Cardiac atrium fibroblast (primary cell): ENCODE data around the gene CHPF2. TPM values are rescaled to one million over a fixed set of nuclear protein-coding genes. Genes with fewer than 3 reads are reported as not detected.

ENCODE experiments used
- total RNA-seq: library from RNA; depleted of rRNA; stranded (reverse); fragments of >200 nt; gene quantifications from 2 replicates; pipeline ENCODE4 v1.2.3, GENCODE V29; 2015

The CHPF2 gene, protein sequence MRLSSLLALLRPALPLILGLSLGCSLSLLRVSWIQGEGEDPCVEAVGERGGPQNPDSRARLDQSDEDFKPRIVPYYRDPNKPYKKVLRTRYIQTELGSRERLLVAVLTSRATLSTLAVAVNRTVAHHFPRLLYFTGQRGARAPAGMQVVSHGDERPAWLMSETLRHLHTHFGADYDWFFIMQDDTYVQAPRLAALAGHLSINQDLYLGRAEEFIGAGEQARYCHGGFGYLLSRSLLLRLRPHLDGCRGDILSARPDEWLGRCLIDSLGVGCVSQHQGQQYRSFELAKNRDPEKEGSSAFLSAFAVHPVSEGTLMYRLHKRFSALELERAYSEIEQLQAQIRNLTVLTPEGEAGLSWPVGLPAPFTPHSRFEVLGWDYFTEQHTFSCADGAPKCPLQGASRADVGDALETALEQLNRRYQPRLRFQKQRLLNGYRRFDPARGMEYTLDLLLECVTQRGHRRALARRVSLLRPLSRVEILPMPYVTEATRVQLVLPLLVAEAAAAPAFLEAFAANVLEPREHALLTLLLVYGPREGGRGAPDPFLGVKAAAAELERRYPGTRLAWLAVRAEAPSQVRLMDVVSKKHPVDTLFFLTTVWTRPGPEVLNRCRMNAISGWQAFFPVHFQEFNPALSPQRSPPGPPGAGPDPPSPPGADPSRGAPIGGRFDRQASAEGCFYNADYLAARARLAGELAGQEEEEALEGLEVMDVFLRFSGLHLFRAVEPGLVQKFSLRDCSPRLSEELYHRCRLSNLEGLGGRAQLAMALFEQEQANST
- total RNA-seq, result 89.0 and 110 TPM in 2 replicates

DNA sequence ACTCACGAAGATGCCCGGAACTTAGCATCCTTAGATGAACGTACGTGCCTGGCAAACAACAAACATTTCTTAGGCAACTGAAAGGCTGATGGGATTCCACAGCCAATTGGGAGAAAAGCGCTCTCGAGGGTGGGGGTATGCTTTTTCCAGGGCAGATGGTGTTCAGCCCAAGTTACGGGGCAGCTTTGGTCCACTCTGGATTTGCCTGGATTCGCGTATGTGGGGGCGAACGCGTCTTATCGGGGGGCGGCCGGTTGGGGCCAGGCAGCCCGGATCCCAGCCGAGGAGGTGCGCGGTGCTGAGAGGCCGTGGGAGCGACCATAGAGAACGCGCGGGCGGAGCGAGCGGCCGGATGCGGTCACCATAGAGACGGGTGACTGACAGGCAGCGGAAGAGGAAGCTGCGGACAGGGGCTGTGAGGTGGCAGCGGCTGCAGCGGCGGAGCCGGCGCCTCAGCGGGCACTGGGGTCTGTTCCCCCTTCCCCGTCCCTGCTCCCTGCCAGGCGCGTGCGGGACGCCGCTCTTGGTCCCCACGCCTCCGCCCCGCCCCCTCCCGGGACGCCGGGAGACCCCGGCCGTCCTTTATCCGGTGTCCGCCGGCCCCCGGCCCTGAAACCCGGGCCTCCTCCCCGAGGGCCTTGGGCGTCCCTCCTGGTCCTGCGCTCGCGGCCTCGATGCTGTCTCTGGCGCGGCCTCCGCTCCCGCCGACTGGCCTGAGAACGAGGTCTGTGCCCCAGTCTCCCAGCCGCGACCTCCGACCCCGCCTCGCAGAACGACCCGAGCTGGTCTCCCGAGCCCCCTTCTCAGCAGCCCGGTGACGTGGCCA lies at the start of gene CHPF2:
Gene CHPF2 (plus strand): TSS at position 393 of the 826 bp plus-strand sequence. CDS start 1,529 bp downstream, outside the sequence.

GRCh38 chr7:151186640-151187408 lies 45.5 kb upstream of the CHPF2 start, which contains the start of gene ASB10:
TSS of gene ASB10 (minus strand) at chr7:151187250. CDS start at chr7:151187130, 120 bp downstream.

DNA sequence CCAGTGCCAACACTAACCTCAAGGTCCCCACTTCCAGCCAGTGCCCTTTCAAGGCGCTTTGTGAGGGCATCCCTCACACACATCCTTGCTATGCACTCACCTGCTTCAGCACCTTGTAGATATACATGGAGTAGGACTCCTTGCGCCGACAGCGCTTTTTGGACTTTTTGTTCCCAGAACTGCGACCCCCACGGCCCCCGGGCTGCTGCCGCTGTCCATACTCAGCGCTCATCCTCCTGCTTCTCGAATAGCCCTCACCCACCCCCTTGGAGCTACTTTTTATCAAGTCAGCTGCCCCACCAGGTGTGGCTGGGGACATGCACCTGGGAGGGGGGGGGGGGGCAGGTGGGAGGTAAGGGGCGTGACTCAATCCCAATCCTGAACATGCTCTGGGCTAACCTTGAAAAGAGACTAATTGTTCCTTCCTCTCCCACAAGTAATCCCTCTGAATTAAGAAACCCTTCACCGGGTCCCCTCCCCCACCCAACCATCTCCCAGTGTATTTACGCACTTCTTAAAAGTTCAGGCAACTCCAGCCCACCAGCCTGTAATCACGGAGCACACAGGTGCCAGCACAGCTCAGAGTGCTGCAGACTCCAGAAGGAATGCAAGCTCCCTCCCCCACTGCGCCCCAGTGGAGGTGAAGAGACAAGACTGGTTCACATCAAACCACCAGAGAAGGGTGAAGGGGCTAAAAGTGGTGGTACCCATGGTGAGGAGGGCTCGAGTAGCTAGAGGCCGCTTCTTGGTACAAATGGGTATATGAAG lies 22.0 kb upstream of the CHPF2 start, which contains the start of gene H2BK1:
Gene H2BK1 (minus strand): TSS at position 402 of the 768 bp plus-strand sequence. CDS start 170 bp downstream, at position 232.

GRCh38 chr7:151226875-151227782 lies 5.2 kb upstream of the CHPF2 start, which contains the start of gene ABCF2:
TSS of gene ABCF2 (minus strand) at chr7:151227205. CDS start at chr7:151226458, 747 bp downstream.

DNA sequence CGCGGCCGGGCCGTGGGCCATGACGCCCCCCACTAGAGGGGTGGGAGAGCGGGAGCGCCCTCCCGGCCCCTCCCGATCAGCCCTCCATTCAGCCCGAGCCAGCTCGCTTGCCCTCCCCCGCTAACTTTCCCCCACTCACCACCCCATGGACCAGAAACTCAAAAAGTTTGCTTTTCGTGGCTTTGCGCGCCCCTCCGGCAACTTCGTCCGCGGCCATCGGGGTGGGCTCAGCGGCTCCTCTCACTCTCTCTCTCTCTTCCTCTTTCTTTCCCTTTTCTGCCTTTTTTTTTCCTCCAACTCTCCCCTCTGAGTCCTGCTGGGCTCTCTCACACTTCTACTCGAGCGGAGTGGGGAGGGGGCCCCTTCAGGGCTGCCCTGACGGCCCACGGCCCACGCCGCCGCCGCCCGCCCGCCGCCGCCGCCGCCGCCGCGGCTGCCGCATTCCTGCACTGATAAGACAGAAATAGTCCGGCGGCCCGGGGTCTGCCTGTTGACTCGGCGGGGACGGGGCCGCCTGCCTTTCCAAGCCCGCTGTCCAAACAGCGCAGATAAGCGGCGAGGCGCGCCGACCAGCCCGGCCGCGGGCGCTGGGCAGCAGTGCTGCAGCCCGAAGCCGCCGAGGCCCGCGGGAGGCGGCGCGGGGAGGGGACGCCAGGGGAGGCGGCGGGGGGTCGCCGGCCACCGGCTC lies 16.2 kb downstream of the CHPF2 start, which contains the start of gene SMARCD3:
Gene SMARCD3 (minus strand): TSS at position 349 of the 688 bp plus-strand sequence. CDS start 132 bp downstream, at position 217.

Other genes starting within 250 kb of the CHPF2 start
- gene NOS3, start 241.5 kb upstream of the CHPF2 start, total RNA-seq, result 5.4 and 18.6 TPM in 2 replicates
- 0.16 and 2.2 TPM in 2 replicates for gene ATG9B, start 208.0 kb upstream of the CHPF2 start, total RNA-seq
- 26.9 and 33.6 TPM in 2 replicates for gene ABCB8, start 204.0 kb upstream of the CHPF2 start, total RNA-seq
- gene ASIC3, start 184.0 kb upstream of the CHPF2 start, total RNA-seq, result 0.54 TPM in 1 of 2 replicates, not detected in the other
- gene CDK5, start 174.6 kb upstream of the CHPF2 start, total RNA-seq, result 9.2 and 13.0 TPM in 2 replicates
- 123 and 225 TPM in 2 replicates for gene SLC4A2, start 172.9 kb upstream of the CHPF2 start, total RNA-seq
- 69.1 and 85.9 TPM in 2 replicates for gene FASTK, start 151.7 kb upstream of the CHPF2 start, total RNA-seq
- 48.8 and 52.0 TPM in 2 replicates for gene TMUB1, start 149.0 kb upstream of the CHPF2 start, total RNA-seq
- 33.0 and 41.3 TPM in 2 replicates for gene AGAP3, start 146.0 kb upstream of the CHPF2 start, total RNA-seq
- not detected in 2 replicates for gene GBX1, start 64.8 kb upstream of the CHPF2 start, total RNA-seq
- gene ASB10, start 45.2 kb upstream of the CHPF2 start, total RNA-seq, result not detected in 2 replicates
- not detected in 2 replicates for gene H2BK1, start 22.0 kb upstream of the CHPF2 start, total RNA-seq
- gene ABCF2, start 5.3 kb upstream of the CHPF2 start, total RNA-seq, result 41.2 and 49.7 TPM in 2 replicates
- gene SMARCD3, start 16.2 kb downstream of the CHPF2 start, total RNA-seq, result 27.5 and 41.0 TPM in 2 replicates
- 24.6 and 28.5 TPM in 2 replicates for gene NUB1, start 109.3 kb downstream of the CHPF2 start, total RNA-seq
- gene WDR86, start 177.6 kb downstream of the CHPF2 start, total RNA-seq, result not detected in 2 replicates
- gene CRYGN, start 207.7 kb downstream of the CHPF2 start, total RNA-seq, result not detected in 2 replicates